ENCODE measurements around the gene SMG1. TPM values are rescaled to one million over a fixed set of nuclear protein-coding genes. Genes with fewer than 3 reads are reported as not detected.

The SMG1 gene
- total RNA-seq, 1 experiment from 2014 or later: 72.7 TPM

DNA sequence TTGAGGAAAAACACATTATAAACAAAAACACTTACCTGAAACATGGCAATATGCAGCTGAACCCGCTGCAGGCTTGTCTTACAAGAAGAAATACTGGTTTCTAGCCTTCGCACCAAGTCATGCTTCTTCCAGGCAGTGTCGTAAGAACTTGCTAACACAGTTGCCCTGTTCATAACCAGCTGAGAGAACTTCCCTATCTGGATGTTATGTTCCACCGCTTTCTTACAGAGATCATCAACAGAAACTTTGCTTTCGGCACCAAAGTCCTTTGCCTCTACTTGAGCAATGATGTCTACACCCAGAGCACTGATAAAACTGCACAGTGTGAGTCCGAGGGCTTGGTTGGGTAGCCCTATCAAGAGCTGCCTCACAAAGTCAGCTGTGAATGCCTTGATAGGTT lies 97.0 kb downstream of the SMG1 start:
- ATAC-seq (no peak), DNase-seq (ENCODE audit: low read depth, low spot score) (no peak)
- Histone ChIP-seq H3K9ac (ENCODE audit: low read length) (no peak overlapping the region), H2AFZ (ENCODE audit: low read depth, low read length, poor library complexity, severe bottlenecking) (no peak overlapping the region), H3K79me2 (ENCODE audit: insufficient read depth, low read length) (no peaks in the 10 kb centered on the region), H3K36me3 (ENCODE audit: control insufficient read depth in 1 of 2, insufficient read depth in 2 of 2, low read length in 2 of 2) (peaks cover 51 to 52% of the 10 kb centered on the region in 2 experiments), H3K9me2 (ENCODE audit: insufficient read depth) (no peaks in the 10 kb centered on the region), H4K20me1 (ENCODE audit: insufficient read depth) (no peaks in the 10 kb centered on the region; the same call in 1 of the 2 replicates), H3K9me3 (ENCODE audit: control insufficient read depth in 1 of 2, insufficient read depth in 1 of 2, low read depth in 1 of 2, low read length in 2 of 2) (no peaks in the 10 kb centered on the region), H3K4me3 (replicated peaks in 1 of 2; ENCODE audit: low read depth in 1 of 2, low read length in 2 of 2) (no peak overlapping the region), H3K27ac (ENCODE audit: low read depth, low read length) (no peak overlapping the region), H3K4me1 (ENCODE audit: control insufficient read depth in 1 of 2, insufficient read depth in 2 of 2, low read length in 2 of 2) (no peaks in the 10 kb centered on the region), H3K4me2 (ENCODE audit: low read length) (no peak overlapping the region), H3K27me3 (ENCODE audit: insufficient read depth, low read length) (no peaks in the 10 kb centered on the region)
- no TSS peak for BruUV-seq (replicated peaks)
- TF ChIP-seq JUND (IDR thresholded peaks at IDR 0.05): no peak
- no peak for TF ChIP-seq ZBTB33 (IDR thresholded peaks at IDR 0.05; ENCODE audit: extremely low read depth, insufficient replicate concordance, low read length)
- TF ChIP-seq RAD21 (IDR thresholded peaks at IDR 0.05; ENCODE audit: low read depth): no peak
- RAD21 ChIA-PET (ENCODE audit: low non-redundant PET in 1 of 2, low total read pairs in 2 of 2, uncharacterized antibody in 2 of 2, unreplicated experiment in 2 of 2): no interaction called here
- intact Hi-C loops (cut with micrococcal nuclease): no loop called here
- CTCF ChIA-PET: no interaction called here
- POLR2A ChIA-PET: no interaction called here

DNA sequence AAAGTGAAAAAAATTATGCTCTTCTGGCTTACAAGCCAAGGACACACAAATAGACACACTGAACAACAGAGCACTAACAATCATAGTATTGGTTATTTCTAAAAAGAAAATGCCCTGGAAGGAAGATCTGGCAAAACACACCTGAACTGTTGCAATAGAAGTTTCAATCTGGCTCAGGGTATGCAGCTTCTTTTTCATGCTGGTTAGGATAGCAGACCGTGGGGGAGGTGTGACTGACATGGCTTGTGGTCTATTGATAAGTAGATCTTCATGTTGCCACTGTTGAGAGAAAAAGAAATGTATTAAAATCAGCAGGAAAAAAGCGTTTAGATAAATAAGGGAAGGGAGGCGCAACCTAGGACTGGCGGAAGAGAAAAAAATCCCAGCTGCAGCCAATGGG lies 98.3 kb downstream of the SMG1 start:
- POLR2A ChIA-PET: no interaction called here
- Histone ChIP-seq H3K27me3 (ENCODE audit: insufficient read depth, low read length) (no peaks in the 10 kb centered on the region), H3K4me1 (ENCODE audit: control insufficient read depth in 1 of 2, insufficient read depth in 2 of 2, low read length in 2 of 2) (no peaks in the 10 kb centered on the region), H2AFZ (ENCODE audit: low read depth, low read length, poor library complexity, severe bottlenecking) (no peak overlapping the region), H3K9me3 (ENCODE audit: control insufficient read depth in 1 of 2, insufficient read depth in 1 of 2, low read depth in 1 of 2, low read length in 2 of 2) (no peaks in the 10 kb centered on the region), H3K4me2 (ENCODE audit: low read length) (no peak overlapping the region), H3K27ac (ENCODE audit: low read depth, low read length) (no peak overlapping the region), H3K36me3 (ENCODE audit: control insufficient read depth in 1 of 2, insufficient read depth in 2 of 2, low read length in 2 of 2) (peaks cover 39 to 45% of the 10 kb centered on the region in 2 experiments), H3K9ac (ENCODE audit: low read length) (no peak overlapping the region), H3K79me2 (ENCODE audit: insufficient read depth, low read length) (no peaks in the 10 kb centered on the region), H3K4me3 (replicated peaks in 1 of 2; ENCODE audit: low read depth in 1 of 2, low read length in 2 of 2) (no peak overlapping the region), H4K20me1 (ENCODE audit: insufficient read depth) (no peaks in the 10 kb centered on the region; the same call in 1 of the 2 replicates), H3K9me2 (ENCODE audit: insufficient read depth) (no peaks in the 10 kb centered on the region)
- no peak for ATAC-seq
- RAD21 ChIA-PET (ENCODE audit: low non-redundant PET in 1 of 2, low total read pairs in 2 of 2, uncharacterized antibody in 2 of 2, unreplicated experiment in 2 of 2): no interaction called here
- intact Hi-C loops (cut with micrococcal nuclease): no loop called here
- CTCF ChIA-PET: no interaction called here
- no peak for DNase-seq (ENCODE audit: low read depth, low spot score)
- BruUV-seq (replicated peaks): no TSS peak
- TF ChIP-seq SIN3A (IDR thresholded peaks at IDR 0.05; ENCODE audit: low read depth) (no peak), CEBPB (IDR thresholded peaks at IDR 0.05; ENCODE audit: low read depth) (no peak), ZBTB33 (IDR thresholded peaks at IDR 0.05; ENCODE audit: extremely low read depth, insufficient replicate concordance, low read length) (no peak), EZH2phosphoT487 (IDR thresholded peaks at IDR 0.05; ENCODE audit: borderline replicate concordance) (no peak), ZFX (IDR thresholded peaks at IDR 0.05) (no peak), RAD21 (IDR thresholded peaks at IDR 0.05; ENCODE audit: low read depth) (no peak), CBX3 (IDR thresholded peaks at IDR 0.05; ENCODE audit: low read depth) (no peak), TCF7L2 (IDR thresholded peaks at IDR 0.05; ENCODE audit: borderline replicate concordance, extremely low read depth, insufficient read depth, insufficient read length) (no peak), MAX (IDR thresholded peaks at IDR 0.05) (no peak), ELF1 (IDR thresholded peaks at IDR 0.05; ENCODE audit: borderline replicate concordance, low read depth) (no peak), POLR2AphosphoS5 (IDR thresholded peaks at IDR 0.05; ENCODE audit: low read depth, low read length) (no peak), EGR1 (IDR thresholded peaks at IDR 0.05; ENCODE audit: low read depth) (no peak), JUND (IDR thresholded peaks at IDR 0.05) (no peak), YY1 (IDR thresholded peaks at IDR 0.05; ENCODE audit: extremely low read depth, insufficient replicate concordance, low read depth, low read length) (no peak)
- TF ChIP-seq, protein P1, sequence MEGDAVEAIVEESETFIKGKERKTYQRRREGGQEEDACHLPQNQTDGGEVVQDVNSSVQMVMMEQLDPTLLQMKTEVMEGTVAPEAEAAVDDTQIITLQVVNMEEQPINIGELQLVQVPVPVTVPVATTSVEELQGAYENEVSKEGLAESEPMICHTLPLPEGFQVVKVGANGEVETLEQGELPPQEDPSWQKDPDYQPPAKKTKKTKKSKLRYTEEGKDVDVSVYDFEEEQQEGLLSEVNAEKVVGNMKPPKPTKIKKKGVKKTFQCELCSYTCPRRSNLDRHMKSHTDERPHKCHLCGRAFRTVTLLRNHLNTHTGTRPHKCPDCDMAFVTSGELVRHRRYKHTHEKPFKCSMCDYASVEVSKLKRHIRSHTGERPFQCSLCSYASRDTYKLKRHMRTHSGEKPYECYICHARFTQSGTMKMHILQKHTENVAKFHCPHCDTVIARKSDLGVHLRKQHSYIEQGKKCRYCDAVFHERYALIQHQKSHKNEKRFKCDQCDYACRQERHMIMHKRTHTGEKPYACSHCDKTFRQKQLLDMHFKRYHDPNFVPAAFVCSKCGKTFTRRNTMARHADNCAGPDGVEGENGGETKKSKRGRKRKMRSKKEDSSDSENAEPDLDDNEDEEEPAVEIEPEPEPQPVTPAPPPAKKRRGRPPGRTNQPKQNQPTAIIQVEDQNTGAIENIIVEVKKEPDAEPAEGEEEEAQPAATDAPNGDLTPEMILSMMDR (IDR thresholded peaks at IDR 0.05 in 2 of 3, conservative IDR thresholded peaks at IDR 0.05 in 1 of 3; ENCODE audit: borderline replicate concordance in 1 of 3, insufficient read depth in 1 of 3, low read depth in 2 of 3, low read length in 2 of 3): no peak

Data from HCT116 (cell line).